Right atrium auricular region (tissue), 2 donors: Measurements from ENCODE around the gene EHD3. TPM values are rescaled to one million over a fixed set of nuclear protein-coding genes. Genes with fewer than 3 reads are reported as not detected.

Source experiments
- DNase-seq: peaks from one replicate; pipeline ENCODE4 v3.0.0-alpha.2; 2019; ENCODE audit warnings: low spot score
- H3K27ac ChIP-seq, 2 donors: fragments of 200-600 bp; sonication (generic); 1 replicate in 1 of 2; 2 replicates in 1 of 2; pipeline ENCODE4 v1.5.1; 2016 to 2019
- H3K27me3 ChIP-seq, 2 donors: fragments of 200-600 bp; sonication (generic); one replicate each; pipeline versions ENCODE4 v1.5.1 to v1.6.0; 2017 to 2019
- H3K36me3 ChIP-seq: fragments of 200-600 bp; sonication (generic); one replicate; pipeline ENCODE4 v1.5.1; 2016
- H3K4me1 ChIP-seq, 2 donors: fragments of 200-600 bp; sonication (generic); one replicate each; pipeline versions ENCODE4 v1.5.1 to v1.6.0; 2017 to 2019
- H3K4me3 ChIP-seq, 2 donors: fragments of 200-600 bp; sonication (generic); 1 replicate in 1 of 2; 2 replicates in 1 of 2; pipeline ENCODE4 v1.5.1; 2017 to 2019; ENCODE audit warnings: mild to moderate bottlenecking in 1 of 2, moderate library complexity in 1 of 2
- H3K9me3 ChIP-seq, 2 donors: fragments of 200-600 bp; sonication (generic); one replicate each; pipeline ENCODE4 v1.5.1; 2019
- CTCF ChIP-seq, 2 donors: fragments of 200-600 bp; sonication (generic); IDR thresholded peaks; one replicate each; pipeline ENCODE4 v1.5.1; 2019; ENCODE audit warnings: antibody characterized with exemption in 2 of 2
- total RNA-seq, 2 donors: library from RNA; depleted of rRNA; stranded (reverse); fragments of >200 nt; gene quantifications; one replicate each; pipeline ENCODE4 v1.1.0, GENCODE V29; 2016

EHD3 gene
- total RNA-seq, 2 donors from 2014 or later: 10.6 to 12.5 TPM

DNA sequence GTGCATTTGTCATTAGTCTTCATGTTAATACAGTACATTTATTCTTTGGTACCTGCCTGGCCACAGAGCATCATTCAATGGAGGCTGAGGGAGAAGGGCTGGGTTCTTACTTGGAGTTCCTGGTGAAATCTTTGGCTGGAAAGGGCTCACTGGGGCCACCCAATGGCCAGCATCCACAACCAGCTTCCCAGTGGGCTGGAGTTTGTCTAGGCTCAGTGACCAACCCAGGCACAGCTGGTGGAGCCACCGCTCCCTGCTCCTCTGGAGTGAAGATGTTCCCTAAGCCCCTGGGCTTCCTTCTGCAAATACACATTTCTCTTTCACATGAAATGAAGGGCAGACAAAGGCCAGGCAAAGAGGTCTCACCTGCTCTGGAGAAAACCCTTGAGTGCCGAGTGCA, 34.4 kb downstream of the EHD3 start:
- no peaks in the 10 kb centered on the region for H3K27me3 ChIP-seq
- no peak for TF ChIP-seq CTCF (IDR thresholded peaks at IDR 0.05)
- peaks cover 6% of the 10 kb centered on the region for H3K36me3 ChIP-seq
- H3K9me3 ChIP-seq: no peaks in the 10 kb centered on the region
- peaks cover 0 to 22% of the 10 kb centered on the region in 2 donors for H3K4me1 ChIP-seq
- H3K27ac ChIP-seq: peak overlapping the region in 1 of 2 donors; percentile 25
- no peak overlapping the region for H3K4me3 ChIP-seq
- no peak for DNase-seq

DNA sequence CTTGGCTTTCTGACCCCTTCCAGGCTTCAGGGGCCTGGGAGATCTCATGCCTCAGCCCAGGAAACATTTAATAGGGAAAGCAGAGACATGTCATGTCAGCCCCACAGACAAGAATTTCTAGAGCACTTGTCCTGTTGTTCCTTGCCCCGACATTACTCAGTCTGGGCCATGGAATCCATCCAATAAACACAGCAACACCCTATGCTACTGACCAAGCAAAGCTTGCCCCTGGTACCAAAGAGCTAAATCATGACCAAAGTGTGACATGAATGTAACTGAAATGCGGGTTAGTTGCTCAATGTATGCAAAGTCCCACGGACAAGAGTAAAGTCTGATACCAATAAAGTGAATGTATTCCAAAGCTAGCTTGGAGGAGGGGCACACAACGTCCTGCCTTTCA, 35.1 kb downstream of the EHD3 start:
- no peak overlapping the region for H3K4me3 ChIP-seq
- no peak for DNase-seq
- H3K27me3 ChIP-seq: no peaks in the 10 kb centered on the region
- peaks cover 0 to 15% of the 10 kb centered on the region in 2 donors for H3K4me1 ChIP-seq
- H3K9me3 ChIP-seq: no peaks in the 10 kb centered on the region
- no peak for TF ChIP-seq CTCF (IDR thresholded peaks at IDR 0.05)
- peaks cover 6% of the 10 kb centered on the region for H3K36me3 ChIP-seq
- peak overlapping the region in 1 of 2 donors; percentile 25 for H3K27ac ChIP-seq

DNA sequence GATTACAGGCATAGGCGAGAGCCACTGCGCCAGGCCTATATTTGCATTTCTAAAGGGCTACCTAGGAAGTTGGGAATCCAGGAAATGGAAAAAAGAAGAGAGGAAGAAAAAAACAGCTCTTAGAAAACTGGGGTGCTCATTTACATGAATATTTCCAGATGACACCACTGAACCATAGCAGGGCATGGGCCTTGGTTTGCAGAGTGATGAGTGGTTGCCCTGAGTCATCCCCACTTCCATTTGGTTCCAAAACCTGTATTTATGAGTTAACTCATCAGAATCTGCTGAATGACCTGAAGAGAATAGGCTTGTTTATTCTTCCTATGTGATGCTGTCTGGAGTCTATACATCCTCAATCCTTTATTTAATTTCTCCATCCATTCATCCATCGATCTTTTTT, 36.2 kb downstream of the EHD3 start:
- H3K36me3 ChIP-seq: peaks cover 6% of the 10 kb centered on the region
- no peaks in the 10 kb centered on the region for H3K9me3 ChIP-seq
- no peak overlapping the region for H3K27ac ChIP-seq
- TF ChIP-seq CTCF (IDR thresholded peaks at IDR 0.05): no peak
- H3K4me3 ChIP-seq: no peak overlapping the region
- DNase-seq: no peak
- peaks cover 0 to 16% of the 10 kb centered on the region in 2 donors for H3K4me1 ChIP-seq
- H3K27me3 ChIP-seq: no peaks in the 10 kb centered on the region

- no peak for DNase-seq
Observed at GRCh38 chr2:31270822-31271231, 36.9 kb downstream of the EHD3 start.

DNA sequence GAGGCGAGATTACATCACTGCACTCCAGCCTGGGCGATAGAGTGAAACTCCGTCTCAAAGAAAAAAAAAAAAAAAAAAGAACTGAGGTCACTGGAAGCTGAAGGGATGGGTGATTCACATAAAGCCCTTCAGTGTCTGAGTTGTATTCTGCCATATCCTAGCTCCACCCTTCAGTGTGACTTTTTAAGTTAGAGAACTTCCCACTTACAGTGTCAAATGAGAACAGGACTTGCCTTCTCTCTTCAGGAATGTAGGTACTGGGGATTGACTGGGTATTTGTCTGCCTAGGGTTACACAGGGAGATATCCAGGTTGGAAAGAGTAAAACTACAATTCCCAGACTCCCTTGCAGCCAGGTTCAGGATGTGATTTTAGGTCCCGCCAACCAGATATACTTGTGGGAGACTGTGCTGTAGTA, 37.9 kb downstream of the EHD3 start:
- DNase-seq: no peak
- TF ChIP-seq CTCF (IDR thresholded peaks at IDR 0.05): no peak
- H3K4me1 ChIP-seq: peaks cover 0 to 28% of the 10 kb centered on the region in 2 donors

More at GRCh38 chr2:31270822-31271231, 36.9 kb downstream of the EHD3 start:
- Histone ChIP-seq H3K36me3 (peaks cover 6% of the 10 kb centered on the region), H3K4me1 (peaks cover 0 to 23% of the 10 kb centered on the region in 2 donors), H3K27ac (no peak overlapping the region), H3K4me3 (no peak overlapping the region), H3K27me3 (no peaks in the 10 kb centered on the region), H3K9me3 (no peaks in the 10 kb centered on the region)
- no peak for TF ChIP-seq CTCF (IDR thresholded peaks at IDR 0.05)

DNA sequence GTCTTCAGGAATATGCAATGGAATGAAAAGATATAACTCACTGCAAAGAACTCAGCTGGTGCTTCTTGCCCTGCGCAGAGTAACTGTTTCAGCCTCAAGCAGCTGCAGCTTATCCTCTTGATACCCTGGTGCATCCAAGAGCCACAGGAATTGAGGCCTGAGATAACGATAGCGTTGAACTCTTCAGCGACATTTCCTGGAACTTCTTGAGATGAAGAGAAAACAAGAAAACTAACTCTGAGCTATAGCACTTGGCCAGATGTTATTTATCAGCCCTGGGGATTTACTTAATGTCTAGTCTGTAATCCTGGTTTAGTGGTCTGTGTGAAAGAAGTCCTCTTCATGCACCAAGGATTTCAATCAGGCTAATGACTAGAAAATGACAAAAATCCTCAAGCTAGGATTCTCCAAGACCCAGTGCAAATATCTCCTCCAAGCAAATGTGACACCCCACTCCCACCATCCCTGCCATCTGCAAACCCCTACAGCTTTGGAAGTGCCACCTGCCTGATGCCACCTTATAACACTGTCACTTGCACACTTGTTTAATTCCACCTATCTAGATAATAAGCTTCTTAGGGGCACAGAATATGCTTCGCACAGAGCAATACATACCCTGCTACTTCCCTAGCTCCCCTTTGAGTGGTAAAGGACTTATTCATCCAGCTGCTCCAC, 40.6 kb downstream of the EHD3 start:
- H3K27ac ChIP-seq: no peak overlapping the region
- no peaks in the 10 kb centered on the region for H3K27me3 ChIP-seq
- no peak for TF ChIP-seq CTCF (IDR thresholded peaks at IDR 0.05)
- H3K36me3 ChIP-seq: no peaks in the 10 kb centered on the region
- DNase-seq: no peak
- H3K4me3 ChIP-seq: no peak overlapping the region
- no peaks in the 10 kb centered on the region for H3K9me3 ChIP-seq
- H3K4me1 ChIP-seq: peaks cover 0 to 24% of the 10 kb centered on the region in 2 donors

More for the DNA sequence above, 37.9 kb downstream of the EHD3 start:
- no peaks in the 10 kb centered on the region for H3K9me3 ChIP-seq
- no peak overlapping the region for H3K27ac ChIP-seq
- no peak overlapping the region for H3K4me3 ChIP-seq
- H3K27me3 ChIP-seq: no peaks in the 10 kb centered on the region
- H3K36me3 ChIP-seq: no peaks in the 10 kb centered on the region
